CD4-positive, alpha-beta T cell treated with Interleukin-1 beta for 1 hour (primary cell): Measurements from ENCODE around the gene PGLYRP4.

Experiments used
- DNase-seq, 2 donors: peaks; one replicate each; pipeline ENCODE4 v3.0.0-alpha.2; 2020 to 2022

PGLYRP4 gene, protein sequence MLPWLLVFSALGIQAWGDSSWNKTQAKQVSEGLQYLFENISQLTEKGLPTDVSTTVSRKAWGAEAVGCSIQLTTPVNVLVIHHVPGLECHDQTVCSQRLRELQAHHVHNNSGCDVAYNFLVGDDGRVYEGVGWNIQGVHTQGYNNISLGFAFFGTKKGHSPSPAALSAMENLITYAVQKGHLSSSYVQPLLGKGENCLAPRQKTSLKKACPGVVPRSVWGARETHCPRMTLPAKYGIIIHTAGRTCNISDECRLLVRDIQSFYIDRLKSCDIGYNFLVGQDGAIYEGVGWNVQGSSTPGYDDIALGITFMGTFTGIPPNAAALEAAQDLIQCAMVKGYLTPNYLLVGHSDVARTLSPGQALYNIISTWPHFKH

DNA sequence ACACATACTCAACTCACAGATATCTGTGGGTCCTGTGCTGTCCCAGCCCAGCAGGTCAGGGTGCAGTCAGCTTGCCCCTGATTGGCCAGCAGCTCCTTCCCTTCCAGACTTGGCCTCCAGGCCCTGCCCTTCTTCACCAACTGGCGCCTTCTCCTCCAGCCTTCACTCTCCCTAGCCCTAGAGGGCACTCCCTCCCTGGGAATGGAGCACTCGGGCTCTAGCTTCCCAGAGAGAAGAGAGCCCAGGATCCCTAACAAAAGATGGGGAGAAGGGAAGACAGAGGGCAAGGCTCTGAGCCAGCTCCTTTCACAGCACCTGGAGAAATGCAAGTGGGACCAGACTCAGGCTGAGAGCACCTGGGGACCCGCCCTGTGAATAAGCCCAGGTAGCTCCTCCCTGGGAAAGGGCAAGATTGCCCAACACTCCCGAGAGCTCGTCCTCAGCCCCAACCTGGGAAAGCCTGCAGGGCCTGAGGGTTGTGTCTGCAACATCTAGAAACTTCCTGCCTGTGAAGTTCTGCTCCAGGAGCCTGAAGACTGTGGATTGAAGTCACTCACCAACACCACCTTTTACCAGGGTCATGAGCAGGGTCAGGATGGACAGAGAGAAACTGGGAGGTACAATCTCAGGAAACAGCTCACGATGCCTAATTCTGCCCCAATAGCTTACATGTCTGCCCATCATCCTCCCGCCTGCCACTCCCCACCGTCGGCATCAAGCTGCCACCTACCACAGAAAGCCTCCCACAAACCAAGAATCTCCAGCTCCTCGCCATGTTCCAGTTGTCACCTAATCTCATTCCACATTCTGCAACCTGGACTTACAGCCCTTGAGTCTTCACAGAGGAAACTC lies at the start of gene PGLYRP4:
Gene PGLYRP4 (minus strand): TSS at position 331 of the 852 bp plus-strand sequence. CDS start 909 bp downstream, outside the sequence.
- no peak for DNase-seq

DNA sequence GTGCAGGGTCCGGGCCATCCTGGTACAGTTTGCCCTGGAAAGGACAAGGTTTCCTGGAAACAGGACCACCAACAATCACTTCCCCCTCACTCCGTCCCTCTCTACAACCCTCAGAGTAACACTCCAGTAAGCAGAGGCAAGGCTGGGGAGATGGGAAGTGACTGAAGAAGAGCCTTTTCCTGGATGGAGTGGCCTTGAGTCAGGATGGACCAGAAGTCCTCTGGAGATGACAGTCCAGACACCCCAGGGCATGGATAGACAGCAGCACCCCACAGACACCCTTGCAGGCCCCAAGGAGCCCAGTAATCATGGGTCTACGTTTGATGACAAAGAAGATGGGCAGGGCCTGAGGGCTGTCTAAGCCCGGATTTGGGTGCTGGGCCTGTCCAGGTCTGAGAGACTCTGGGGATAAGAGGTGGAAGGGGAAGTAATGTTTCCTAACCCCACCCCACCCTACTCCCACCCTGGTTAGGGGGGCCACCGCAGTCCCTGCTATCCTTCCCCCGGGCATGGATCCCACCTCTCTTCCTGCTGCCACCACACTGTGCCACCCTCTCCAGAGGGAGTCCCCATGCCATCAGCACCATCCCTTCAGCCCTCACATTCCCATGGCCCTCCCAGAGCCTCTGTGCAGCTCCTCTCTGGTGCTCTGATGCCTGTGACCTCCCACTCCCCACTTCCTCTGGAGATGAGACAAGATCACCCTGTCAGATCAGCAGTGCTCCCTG lies 49.4 kb upstream of the PGLYRP4 start:
- DNase-seq = no peak

DNA sequence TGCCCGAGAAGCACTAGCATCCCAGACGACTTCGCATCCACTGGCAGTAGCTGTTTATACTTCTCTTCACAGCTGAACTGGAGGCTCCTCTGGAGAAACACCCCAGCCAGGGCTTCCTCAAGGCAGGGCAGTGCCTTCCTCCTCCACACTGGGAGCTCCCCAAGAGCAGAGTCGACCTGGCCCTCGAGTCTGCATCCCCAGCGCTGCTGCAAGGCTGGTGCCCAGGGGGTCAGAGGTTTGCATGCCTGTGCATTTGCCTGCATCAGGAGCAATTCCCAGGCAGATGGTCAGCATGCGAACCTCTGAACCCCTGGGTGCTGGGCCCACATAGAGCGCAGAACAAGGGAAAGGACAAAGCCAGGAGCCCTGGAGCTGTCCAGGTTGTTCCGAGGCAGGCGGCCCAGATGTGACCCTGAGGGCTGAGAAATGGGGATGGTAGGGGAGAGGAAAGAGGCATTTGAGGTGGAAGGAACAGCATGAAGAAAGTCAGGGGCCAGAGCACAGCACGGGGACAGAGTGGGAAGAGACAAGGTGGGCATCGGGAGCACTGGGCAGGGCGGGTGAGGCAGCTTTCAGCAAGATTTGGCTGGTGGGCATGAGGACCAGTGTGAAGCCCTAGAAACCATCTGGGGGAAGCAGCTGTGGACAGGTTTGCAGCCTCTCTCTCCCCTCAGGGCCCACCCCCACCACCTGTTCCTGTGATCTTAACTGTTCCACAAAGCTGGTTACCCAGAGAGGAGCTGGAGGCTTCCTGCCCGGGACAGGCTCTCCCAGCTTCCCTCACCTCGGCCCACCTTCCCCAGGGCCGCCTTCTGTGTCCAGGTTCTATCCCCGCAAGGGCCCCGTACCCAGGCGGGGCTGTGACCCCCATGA lies 48.6 kb upstream of the PGLYRP4 start:
- no peak for DNase-seq

DNA sequence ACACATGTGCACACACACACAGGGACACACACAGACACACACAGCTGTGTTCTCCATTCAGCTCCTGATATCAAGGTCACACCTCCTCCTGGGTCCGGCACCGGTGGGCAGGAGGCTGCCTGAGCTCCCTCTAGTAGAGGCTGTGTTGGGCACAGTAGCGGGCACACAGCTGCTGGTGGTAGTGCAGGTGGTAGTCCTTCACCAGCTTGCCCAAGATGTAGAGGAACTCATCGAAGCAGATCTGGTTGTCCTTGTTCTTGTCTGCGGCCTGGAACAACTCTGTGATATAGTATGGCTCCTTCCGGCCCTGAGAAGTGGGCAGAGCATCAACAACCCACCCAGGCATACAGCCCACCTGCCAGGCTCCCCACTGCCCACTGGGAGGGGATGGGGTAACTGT lies 47.8 kb upstream of the PGLYRP4 start:
- DNase-seq = no peak

DNA sequence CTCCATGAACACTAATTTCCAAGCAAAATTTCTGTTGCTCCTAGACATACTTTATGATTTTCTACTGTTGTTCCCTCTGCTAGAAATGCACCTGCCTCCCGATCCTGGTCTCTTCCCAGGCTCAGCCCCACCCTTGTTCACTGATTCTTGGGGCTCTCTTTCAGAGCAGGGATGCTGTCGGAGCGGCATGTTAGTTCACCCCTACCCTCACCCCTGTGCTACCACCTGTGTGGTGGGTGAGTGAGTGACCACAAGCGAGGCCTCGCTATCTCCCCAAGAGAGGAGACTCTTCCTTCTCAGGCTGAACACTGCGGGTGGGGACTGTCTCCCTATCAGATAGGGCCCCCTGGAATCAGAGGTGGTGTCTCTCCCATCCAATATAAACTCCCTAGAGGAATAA lies 47.1 kb upstream of the PGLYRP4 start:
- no peak for DNase-seq

DNA sequence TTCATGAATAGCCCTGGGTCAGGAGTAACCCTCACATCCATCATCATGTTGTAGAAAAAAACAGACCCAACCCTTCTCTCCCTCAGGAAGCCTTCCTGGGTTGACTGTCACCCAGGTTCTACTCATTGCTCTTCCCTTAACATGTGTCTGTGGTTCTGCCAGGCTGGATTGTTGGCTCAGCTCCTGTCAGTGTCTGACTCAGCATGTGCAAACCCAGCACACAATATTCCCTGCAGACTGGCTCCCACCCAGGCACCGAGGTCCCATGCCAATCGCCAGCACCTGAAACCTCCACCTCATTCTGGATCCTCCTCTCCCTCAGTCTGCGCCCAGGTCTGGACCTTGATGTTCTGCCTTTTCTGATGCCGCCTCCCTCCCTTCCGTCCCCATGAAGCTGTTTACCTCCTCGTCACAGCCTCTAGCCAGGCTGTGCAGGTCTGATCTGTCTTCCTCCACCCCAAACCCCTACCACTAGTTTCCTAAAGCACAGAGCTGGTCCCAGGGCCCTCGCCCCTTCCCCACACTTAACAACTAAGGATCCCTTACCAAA lies 46.6 kb upstream of the PGLYRP4 start:
- no peak for DNase-seq

DNA sequence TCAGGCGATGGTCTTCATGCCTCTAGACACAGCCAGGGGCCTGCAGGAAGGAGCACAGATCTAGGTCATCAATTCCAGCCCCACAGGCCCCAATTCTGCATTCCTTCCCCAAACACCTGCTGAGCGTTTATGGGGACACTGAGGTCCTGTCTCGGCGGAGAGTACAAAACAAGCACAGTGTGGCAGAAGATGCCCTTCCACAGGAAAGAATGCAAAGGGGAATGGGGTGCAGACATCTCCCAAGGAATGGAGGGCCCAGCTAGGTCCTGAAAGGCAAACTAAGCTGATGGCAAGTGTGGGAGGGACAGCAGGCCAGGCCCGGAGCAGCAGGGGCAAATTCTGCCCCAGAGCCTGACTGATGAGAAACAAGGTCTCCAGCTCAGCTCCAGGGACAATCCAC lies 45.8 kb upstream of the PGLYRP4 start:
- no peak for DNase-seq

DNA sequence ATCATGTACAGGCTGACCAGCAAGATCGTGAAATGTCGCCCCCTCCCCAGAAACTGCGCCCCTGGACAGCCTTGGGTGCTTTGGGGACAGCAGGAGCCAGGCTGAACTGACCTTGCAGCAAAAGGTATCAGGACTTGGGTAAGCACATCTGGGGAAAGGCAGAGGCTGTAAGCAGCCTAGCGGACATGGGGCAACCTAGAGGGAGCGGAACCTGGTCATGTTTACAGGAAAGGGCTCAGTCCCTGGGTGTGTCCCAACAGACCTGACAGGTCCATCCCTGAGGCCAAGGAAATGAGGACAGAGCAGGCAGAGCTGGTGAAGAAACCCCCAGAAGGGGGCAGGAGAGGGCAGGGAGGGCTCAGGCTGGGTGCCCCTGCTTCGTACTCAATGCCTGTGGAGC lies 45.3 kb upstream of the PGLYRP4 start:
- DNase-seq = no peak

DNA sequence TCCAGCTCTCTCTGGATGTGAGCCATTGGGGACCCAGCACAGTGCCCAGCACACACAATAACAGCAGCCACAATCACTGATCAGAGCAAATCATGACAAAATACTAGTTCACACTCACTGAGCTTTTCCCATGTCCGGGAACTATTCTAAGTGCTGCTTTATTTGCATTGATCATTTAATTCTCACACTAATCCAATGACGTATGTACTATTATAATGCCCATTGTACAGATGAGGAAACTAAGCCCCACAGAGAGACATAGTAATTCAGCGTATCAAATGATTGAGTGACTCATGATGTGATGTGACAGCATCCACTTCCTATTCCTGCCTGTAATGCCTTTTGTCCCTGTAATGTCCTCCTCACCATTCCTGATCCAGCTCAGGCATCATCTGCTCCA lies 44.2 kb upstream of the PGLYRP4 start:
- no peak for DNase-seq

DNA sequence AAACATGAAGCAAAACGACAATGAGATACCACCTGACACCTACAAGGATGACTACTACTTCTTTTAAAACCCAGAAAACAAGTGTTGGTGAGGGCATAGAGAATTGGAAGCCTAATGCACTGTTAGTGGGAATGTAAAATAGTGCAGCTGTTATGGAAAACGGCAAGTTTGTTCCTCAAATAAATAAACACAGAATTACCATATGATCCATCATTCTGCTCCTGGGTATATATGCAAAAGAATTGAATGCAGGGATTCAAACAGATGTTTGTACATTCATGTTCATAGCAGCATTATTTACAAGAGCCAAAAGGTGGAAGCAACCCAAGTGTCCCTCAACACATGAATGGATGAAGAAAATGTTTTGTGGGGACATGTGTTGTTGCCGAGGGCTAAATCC lies 43.6 kb upstream of the PGLYRP4 start:
- no peak for DNase-seq

DNA sequence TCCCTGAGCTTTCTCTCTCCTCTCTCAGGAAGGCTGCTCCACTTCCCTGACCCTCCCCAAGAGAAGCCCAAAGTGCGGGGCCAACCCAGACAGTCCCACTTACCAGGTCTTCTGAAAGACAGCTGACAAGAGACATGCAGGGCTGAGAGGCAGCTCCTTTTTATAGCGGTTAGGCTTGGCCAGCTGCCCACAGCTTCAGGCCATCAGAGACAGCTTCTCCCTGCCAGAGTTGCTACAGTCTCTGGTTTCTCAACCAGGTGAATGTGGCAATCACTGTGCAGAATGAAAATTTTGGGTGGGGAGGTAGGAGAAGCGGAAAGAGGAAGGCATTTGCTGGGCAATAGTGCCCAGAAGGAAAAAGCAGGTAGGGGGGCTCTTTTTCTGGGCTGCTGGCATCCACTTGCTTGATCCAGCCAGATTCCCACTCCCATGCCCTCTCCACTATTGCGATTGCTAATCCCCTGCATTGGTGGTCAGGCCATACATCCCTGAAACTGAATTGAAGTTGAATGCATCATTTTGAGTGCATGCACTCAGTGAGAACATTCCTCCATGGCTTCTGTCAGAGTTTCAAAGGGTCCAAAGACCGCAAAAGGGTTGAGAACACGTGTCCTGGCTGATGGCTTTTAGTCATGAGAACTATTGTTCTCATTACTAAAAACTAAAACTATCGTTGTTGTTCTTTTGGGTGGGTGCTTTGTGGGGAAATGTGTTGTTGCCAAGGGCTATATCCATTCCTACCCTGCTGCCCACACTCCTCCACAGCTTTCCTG lies 42.5 kb upstream of the PGLYRP4 start, which contains the start of gene S100A8:
Gene S100A8 (minus strand): TSS at position 136 of the 773 bp plus-strand sequence. CDS start 538 bp downstream, outside the sequence.
- DNase-seq = peak; percentile 3 to 54

DNA sequence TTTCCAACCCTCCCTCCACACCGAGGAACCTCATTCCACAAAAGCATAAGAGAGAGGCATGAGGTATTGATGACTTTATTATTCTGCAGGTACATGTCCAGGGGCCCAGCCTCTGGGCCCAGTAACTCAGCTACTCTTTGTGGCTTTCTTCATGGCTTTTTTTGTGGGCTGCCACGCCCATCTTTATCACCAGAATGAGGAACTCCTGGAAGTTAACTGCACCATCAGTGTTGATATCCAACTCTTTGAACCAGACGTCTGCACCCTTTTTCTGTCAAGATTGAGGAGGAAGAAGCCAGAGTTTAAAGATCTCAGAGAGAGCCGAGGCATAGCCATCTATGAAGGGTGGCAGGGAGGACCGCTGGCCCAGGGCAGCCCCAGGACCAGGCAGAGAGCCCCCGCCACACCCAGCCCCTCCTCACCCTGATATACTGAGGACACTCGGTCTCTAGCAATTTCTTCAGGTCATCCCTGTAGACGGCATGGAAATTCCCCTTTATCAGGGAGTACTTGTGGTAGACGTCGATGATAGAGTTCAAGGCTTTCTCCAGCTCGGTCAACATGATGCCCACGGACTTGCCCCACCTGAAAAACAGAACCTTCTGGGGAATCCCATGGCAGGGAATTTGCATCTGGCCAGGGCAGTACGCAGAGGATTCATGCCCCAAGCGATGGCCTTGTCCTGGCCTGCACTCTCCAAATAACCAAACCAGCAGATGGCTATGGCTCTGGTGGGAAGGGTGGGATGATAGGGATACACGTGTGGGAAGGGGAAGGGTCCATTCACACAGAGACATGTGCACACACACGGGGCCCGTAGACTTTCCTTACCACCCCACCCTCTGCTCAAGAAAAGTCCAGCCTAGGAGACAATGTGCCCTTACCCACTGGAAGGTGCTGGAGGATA lies 41.6 kb upstream of the PGLYRP4 start:
- no peak for DNase-seq

DNA sequence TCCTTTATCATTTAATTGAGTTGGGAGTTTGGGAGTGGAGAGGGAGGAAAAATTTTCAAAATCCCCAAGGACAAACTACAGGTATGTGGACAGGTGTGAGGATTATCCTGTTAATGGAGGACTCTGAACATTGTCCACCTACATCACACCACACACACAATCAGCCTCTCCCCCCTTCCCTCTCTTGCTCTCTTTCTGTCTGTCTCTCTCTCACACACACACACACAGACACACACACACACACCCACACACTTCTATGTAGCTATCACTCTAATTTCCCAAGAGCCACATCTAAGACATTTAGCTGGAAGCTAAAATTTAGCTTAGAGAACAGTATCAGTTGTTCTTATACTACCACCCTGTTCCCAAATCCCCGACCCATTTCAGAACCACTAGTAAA lies 40.8 kb upstream of the PGLYRP4 start:
- no peak for DNase-seq

DNA sequence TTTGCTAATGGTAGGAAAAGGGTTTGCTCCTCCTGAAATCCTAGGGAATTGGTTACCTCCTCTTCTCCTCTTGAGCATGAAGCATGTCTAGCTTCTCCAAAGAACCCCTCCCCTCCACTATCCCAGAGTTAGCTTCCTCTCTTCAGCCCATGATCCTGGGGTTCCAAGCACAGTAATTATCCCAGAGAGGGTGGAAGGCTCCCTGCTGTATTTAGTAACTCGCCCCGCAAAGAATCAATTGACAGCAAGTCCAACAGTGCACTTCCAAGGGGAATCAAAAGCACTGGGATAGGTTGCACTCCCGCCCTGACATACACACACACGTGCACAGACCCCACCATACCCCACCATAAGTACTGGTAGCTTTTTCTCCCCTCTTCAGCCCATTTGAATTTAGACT lies 39.1 kb upstream of the PGLYRP4 start:
- no peak for DNase-seq

DNA sequence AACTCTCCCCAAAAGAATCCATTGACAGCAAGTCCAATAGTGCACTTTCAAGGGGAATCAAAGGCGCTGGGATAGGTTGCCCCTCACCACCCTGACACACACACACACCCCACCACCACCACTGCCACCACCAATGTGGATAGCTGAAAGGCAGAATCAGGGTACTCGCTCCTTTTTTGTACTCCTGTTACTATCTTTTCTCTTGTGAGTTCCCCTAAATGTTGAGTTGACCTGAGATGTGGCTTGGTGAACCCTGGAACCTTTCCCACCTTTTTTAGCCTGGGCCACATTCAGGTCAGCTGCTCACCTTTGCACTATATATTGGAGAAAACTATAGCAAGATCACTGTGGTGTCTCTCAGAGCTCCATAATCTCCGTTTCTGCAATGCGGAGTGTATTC lies 38.4 kb upstream of the PGLYRP4 start:
- DNase-seq = no peak

DNA sequence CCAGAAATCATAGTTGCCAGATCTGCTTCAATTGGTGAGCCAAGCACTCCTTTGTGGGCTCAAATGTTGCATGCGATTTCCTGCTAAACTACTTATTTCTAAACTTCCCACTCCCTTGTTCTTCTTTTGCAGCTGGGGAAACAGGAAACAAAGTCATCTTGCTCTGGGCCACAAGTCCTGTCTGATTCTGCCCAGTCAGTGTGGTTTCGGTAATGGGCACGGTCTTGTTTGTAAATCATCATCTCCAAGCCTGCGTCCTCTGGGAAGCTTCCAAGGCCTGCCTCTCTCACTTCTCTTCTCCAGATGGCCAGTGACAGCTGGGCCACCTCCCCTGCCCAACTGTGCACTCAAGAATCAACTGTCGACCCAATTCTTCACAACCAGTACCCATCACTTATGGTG lies 37.9 kb upstream of the PGLYRP4 start:
- DNase-seq = peak in 1 of 2 donors; percentile 48

DNA sequence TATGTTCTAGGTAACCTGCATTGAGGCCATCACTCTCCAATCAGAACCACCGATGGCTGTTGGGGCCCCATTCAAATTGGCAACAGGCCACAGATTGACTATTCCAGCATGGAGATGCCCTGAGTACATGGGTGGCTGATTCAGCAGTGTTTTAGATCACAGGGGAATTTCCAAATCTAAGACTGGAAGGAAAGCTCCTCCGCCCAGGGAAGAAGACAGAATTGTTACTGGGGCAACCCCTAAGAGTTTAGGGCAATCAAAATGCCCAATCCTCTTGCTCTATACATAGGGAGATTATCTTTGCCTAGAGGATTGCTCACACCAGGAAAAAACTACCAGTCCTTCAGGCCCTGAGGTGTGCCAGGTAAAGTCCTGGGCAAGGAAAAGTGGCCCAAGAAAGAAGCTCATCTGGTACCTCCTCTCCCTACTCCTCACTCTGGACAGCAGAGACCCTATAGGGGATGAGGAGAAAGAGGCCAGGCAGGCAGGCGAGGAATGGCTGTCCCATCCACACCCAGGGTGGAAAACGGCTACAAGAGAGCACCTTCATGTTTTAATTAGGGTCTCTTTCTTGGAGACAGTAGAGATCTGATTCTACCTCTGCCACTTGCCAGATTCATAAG lies 36.4 kb upstream of the PGLYRP4 start:
- DNase-seq = no peak

DNA sequence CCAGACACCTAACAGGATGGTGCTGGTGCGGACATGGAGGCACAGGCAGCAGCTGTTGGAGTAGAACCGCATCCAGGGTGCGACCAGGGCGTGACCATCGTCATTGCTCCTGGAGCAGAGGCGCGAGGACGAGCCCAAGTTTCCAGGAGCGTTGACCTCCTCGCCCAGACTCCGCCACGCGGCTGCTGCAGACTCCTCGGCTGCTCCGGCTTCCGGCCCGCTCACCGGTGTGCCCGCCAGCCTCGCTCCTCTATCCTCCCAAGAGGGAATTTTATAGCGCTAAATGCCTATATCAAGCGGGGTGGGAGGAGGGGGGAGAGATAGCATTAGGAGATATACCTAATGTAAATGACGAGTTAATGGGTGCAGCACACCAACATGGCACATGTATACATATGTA lies 32.1 kb upstream of the PGLYRP4 start:
- DNase-seq = no peak

DNA sequence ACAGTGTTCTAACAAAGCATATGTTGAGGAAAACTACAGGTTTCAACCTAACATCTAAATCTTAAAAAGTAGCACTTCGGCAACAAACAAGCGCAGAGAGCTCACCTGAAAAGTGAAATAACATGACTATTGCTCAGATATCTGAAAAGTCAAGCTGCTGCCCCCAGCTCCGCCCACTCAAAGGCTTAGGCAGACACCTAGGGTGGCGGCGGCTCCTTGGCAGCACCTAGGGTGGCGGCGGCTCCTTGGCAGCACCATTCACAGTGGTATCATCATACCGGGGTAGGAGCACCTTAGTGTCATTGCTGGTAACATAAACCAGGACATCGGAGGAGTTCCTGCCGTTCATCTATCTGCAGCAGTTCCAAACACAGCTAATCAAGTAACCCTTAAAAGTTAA lies 30.9 kb upstream of the PGLYRP4 start:
- DNase-seq = no peak

DNA sequence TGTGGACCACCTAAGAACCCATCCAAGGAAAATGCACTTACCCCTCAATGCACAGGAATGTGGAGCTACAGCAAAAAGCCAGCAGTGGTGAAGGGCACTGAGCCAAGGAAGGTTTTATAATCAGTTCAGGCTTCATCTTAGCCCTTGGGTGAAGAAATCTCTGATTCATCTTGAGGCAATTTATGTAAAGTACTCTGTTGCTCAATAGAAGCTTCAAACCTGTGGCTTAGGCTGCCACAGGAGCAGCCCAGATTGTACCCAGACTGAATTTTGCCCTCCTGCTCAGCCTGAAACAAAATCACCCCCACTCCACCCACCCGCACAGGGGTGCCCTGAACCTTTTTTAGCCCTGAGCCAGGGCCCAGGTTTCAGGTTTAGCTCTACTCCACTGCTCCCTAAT lies 26.9 kb upstream of the PGLYRP4 start, which contains the start of gene S100A12:
Gene S100A12 (minus strand): TSS at position 111 of the 400 bp plus-strand sequence. CDS start 1,029 bp downstream, outside the sequence.
- no peak for DNase-seq
